Activated CD8-positive, alpha-beta memory T cell treated with anti-CD3 and anti-CD28 coated beads for 24 hours (primary cell): ENCODE data around the gene ASTN2.
"Not testable (repeated sequence)": the region's sequence is repeated elsewhere in the genome, so short reads cannot be mapped to it uniquely, and the experiment has no call there.

ENCODE experiments used
- DNase-seq: peaks from one replicate; pipeline ENCODE4 v3.0.0-alpha.2; 2020

Gene ASTN2

DNA sequence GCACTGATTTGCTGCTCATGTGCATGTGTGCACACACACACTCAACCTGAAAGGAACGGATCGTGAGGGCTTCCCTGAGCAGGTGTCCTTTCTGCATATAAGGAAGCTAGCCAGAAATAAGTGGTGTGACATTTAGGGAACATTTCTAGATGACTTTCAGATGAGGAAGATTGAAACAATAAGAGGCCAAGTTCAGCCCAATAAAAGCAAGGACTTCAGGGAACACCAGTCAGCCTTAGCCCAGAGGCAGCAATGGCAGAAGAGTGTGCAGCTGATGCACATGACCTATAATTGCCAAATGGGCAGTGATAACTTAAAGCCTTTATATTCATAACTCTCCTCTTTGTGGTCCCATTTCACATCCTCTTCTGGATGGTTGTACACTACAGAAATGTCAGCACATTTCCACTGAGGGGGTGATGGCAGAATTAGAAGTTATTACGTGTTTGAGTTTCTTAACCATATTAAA is 472.2 kb downstream of the ASTN2 start:
- DNase-seq, result no peak

DNA sequence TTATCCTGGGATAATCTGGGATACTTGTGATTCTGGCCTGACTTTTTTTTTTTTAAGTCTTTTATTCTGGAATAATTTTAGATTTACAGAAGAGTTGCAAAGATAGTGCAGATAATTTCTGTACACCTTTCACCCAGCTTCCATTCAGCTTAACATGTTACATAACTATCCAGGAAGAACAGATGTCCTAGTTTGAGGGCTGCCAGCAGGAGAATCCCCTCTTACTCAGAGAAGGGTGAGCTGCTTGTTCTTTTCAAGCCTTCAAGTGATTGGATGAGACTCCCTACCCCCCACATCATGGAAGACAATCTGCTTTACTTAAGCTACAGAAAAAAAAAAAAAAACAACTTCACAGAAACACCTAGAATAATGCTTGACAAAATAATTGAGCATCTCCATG is 473.6 kb downstream of the ASTN2 start:
- no peak for DNase-seq

DNA sequence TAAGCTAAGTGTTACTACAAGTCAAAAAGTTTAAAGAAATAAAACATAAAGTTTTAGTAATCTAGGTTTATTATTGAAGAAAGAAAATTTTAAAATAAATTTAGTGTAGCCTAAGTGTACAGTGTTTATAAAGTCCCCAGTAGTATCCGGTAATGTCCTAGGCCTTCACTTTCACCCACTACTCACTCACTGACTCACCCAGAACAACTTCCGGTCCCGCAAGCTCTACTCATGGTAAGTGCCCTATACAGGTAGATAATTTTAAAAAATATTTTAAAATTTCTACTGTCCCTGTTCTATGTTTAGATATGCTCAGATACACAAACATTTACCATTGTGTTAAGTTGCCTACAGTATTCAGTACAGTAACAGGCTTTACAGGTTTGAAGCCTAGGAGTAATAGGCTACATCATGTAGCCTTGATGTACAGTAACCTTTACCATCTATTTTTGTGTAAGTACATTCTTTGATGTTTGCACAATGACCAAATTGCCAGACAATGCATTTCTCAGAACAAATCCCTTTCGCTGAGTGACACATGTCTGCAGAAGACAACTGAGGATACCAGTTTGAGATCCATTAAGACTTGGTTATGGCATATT is 474.1 kb downstream of the ASTN2 start:
- DNase-seq, result no peak

DNA sequence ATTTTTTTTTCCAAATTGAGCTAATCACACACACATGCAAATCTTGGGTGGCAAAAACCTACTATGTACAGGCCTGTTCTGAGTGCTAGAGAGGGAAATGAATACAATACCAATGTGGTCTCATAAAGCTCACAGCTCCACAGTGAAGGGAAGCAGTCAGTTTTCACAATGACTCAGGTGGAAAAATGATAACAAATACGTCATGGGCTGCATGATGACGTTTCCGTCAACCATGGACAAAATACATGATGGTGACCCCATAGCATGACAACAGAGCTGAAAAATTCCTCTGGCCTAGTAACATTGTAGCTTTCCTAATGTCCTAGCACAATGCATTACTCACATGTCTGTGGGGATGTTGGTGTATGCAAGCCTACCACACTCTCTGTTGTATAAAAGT is 475.2 kb downstream of the ASTN2 start:
- DNase-seq, result no peak

DNA sequence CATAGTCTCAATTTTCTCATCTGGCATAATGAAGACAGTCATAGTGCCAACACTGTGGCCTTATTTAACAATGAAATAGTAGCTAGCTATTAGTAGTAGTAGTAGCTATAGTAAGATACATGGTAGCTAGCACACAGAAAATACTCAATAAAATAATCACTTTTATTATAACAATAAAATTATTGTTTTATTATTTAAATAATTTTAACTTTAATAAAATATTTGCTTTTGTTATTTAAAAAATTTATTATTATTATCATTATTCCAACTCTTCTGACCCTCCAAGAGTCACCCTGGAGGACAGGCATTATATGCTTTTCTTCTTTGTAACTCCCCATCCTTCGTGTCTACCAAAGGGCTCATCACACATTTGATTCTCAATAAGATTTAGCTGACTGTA is 475.7 kb downstream of the ASTN2 start:
- DNase-seq, result no peak

DNA sequence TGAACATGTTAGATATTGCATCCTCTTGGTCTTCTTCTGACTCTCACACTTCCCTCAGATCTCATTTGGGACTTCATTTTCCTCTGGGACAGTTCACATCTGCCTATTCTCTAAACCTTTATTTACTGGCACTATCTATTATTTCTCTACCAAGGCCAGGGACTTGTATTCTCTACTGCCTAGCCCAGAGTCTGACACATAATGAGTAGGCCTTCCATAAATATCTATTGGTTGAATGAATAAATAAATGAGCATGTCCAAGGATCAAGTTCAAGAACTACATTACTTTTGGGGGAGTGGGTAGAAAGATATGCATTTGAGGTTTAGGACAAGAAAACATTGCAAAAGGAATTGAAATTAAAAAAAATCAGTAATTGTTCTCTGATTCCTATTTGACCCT is 477.5 kb downstream of the ASTN2 start:
- DNase-seq, result no peak

DNA sequence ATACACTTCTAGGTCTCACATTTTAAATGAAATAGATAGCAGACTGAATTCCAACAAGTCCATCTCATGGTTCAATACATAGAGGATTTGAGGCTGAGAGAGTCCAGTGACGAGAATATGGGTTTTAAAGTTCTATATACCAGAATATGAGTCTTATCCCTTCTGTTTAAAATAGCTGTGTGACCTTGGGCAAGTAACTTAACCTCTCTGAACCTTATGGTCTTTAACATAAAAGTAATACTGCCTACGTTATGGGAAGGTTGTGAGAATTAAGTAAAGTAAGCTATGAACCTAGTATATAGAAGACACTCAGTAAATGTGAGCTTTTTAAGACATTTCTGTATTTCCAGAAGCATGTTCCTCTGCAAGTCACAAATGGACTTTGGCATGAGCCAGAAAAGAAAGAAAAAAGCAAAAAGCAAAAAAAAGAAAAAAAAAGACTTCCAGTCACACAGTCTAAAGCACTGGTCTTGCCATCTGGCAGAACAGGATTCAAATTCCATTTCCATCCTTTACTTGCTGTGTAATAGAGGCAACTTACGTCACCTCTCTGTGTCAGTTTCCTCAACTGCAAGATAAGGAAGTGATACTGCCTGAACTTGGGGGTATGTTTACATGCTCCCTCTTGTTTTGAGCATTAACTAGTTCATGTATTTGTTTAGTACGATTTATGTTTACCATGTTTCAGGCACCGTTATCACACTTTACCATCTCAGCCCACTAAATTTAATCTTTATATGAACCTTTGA is 479.5 kb downstream of the ASTN2 start:
- no peak for DNase-seq

DNA sequence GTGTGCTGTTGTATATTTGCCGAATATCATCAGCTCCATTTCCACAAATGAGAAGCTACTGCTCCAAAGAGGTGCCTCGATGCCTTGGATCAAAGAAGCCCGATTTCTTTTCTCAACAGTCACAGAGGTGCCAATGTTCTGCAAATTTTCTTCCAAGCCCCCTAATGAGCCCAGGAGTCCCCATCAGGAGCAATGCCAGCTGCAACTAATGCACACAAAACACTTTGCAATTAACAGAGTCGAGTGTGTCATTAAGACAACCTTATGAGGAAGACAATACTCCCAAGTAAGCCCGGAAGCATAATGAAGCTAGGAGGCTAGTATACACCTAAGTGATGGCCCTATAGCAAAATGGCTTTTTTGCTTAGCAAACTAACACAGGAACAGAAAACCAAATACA is 480.7 kb downstream of the ASTN2 start:
- DNase-seq, result no peak

DNA sequence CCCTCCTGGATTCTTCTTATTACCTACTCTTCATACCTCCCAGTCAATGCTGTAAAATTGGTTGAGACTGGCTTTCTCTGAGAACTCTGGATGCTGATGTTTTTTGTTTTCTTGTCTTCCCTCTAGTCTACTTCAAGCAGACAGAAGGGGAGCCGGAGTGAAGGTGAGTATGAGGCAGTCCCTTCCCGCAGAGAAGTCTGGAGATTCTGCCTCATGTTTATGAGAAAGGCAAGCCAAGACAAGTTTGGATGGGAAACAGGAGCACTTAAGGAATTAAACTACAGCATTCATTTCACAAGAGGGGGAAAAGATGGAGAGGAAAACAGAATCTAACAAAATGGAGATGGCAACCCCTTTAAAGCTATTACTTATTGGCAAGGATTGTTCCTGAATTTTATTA is 481.6 kb downstream of the ASTN2 start:
- no peak for DNase-seq

DNA sequence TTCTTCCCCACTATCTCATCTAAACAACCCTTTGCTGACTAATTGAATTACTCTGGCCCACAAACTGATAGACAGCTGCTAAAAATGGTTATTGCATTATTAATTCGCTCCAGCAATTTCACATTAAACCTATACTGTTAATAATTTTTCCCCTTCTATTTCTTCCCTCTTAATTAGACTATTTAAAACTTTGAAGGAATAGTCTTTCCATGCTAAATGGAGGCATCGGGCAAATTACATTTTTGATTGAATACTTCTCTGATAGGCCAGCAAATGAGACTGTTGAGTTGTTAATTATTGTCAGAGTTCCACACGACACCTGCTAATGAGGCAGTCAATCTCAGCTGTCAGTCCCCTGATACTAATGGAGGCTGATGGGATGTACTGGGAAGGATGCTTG is 485.2 kb downstream of the ASTN2 start:
- DNase-seq, result no peak

DNA sequence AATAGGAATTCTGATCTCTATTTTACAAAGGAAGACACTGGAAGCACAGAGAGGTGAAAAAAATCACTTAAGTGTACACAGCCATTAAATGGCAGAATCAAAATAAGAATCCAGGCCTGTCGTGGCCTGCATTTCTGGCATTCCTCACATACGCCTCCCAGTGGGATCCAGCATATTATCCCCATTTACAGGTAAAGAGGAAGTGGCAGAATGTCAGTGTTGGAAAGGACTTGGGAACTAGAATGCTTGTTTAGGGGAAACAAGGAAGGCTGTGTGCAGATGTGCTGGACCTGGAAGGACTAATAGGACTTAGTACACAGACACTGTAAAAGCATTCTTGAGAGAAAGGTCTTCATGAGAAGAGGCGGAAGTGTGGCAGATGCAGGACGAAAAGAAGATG is 486.0 kb downstream of the ASTN2 start:
- DNase-seq, result no peak

DNA sequence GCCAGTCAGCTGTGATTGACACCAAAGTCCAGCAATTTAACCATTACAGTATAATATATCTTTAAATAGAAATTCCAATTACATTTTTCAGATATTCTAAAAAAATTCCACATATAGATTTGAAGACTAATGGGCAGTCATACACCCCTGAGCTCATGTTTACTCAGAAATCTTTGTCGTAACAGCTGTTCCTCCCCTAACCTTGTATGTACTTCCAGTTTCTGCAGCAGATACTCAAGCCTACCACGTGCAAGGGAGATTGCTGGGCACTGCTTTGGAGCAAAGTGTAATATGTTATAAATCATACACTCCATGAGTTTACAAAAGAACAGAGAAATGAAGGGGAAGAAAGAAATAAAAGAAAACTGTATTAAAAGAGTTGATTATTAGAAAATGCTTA is 486.6 kb downstream of the ASTN2 start:
- no peak for DNase-seq

DNA sequence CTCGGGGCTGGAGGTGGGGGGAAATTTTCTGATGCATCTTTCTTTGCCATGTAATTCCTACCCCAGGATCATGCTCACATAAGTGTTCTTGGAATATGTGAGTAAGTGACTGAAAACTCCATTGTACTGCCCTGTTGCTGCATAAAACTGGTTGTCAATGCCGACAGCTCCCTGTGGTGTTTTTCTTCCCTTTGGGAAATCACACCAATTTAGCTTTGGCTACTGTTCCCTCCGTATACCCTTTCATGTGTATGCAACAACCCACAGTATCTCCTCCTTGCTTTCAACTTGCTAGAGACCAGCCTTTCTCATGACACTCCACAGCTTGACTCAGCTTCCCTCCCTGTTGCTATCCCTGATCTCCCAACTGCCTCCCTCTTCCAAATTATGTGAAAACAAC is 487.1 kb downstream of the ASTN2 start:
- DNase-seq, result no peak

DNA sequence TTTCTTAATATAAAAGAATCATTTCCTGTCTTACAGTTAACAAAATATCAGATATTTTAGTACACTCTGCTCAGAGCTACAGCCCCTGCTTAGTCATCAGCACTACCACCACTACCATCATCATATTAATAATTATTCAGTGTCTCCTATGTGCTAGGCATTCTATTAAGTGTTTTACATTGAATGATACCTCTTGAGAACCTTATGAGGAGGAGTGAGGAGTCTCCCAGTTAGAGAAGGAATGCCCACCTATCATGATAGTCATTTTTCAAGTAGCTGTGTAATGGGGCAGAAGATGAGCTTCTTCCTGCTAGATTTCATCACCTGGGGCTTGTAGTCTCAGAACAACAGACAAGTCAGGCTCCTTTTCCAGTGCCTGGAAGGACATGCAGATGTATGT is 489.7 kb downstream of the ASTN2 start:
- no peak for DNase-seq

DNA sequence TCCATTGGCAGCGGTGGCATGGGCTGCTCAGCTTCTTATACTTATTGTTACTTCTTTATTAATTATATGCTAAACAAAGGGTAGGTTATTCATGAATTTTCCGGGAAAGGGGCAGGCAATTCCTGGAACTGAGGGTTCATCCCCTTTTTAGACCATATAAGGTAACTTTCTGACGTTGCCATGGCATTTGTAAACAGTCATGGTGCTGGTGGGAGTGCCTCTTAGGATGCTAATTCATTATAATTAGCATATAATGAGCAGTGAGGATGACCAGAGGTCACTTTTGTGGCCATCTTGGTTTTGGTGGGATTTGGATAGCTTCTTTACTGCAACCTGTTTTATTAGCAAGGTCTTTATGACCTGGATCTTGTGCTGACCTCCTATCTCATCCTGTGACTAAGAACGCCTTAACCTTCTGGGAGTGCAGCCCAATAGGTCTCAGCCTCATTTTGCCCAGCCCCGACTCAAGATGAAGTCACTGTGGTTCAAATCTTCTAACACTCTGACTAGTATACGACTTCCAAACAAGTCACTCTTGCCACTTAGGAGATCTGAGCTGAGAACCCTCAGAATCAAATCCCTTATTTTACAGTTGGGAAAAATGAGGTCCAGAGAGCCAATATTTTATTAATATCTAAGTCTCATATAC is 490.3 kb downstream of the ASTN2 start:
- no peak for DNase-seq

DNA sequence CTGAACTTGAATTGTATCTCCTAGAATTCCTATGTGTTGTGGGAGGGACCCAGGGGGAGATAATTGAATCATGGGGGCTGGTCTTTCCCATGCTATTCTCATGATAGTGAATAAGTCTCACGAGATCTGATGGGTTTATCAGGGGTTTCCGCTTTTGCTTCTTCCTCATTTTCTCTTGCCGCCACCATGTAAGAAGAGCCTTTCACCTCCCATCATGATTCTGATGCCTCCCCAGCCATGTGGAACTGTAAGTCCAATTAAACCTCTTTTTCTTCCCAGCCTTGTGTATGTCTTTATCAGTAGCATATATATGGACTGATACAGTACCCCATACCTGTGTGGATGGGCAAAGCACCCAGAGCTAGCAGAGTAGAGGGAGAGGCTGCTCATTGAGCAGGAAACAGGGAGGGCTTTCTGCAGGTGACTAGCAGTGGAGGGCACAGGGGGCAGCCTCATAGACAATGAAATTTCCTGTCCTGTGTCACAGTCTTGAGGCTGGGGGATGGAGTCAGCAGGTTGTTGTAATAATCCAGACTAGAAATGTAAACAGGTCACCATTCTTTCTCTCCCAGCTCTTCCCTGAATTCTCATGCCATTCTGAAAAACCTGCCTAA is 496.9 kb downstream of the ASTN2 start:
- DNase-seq, result not testable (repeated sequence)

DNA sequence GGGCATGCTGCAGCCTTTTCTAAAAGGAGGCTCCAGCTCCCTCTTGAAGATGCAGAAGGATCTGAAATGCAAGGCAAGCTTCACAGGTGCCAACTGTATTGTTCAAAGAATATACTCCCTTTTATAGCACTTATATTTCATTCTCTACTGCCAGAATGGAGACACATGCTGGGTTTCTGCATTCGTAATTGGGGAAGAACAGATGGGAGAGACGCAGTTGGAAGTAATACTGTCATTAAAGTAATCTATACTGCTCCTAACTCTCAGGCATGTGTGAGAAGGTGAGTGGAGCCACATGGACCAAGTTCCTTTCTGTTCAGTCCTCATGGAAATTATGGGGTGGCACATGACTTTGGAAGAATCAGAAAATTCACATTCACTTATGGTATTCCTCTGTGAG is 501.3 kb downstream of the ASTN2 start:
- DNase-seq, result no peak

DNA sequence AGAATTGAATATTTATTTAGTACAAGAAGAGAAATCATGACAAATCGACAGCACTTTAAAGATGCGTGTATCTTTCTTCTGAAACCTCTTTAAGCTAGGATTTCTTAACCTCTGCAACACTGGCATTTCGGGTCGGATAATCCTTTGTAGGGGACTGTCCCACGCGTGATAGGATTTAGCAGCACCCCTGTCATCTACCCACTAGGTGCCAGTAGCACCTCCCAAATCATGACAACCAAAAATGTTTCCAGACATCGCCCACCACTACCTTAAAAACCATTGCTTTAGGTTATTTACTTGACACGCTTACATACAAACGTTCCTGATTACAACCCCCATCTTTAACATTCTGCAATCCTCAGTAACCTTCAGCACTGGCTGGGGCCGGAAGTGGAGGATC is 504.7 kb downstream of the ASTN2 start:
- DNase-seq, result no peak

DNA sequence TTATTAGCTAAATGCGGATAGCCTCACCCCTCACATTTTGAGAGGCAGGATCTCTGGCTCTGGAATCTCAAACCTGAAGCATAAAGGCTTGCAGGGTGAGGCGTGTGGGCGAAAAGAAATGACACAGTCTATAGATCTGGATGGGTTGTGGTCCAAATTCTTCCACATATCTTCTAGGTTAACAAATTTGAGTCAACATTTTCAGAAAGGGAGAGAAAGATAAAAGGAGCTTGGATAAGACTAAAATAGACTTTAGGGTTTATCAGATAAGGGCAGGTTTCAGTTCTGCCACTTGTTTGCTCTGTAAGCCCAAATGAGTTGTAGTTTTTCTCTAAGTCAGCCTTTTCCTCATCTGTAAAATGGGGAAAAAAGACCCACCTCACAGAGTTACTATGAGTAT is 506.9 kb downstream of the ASTN2 start:
- DNase-seq, result no peak

DNA sequence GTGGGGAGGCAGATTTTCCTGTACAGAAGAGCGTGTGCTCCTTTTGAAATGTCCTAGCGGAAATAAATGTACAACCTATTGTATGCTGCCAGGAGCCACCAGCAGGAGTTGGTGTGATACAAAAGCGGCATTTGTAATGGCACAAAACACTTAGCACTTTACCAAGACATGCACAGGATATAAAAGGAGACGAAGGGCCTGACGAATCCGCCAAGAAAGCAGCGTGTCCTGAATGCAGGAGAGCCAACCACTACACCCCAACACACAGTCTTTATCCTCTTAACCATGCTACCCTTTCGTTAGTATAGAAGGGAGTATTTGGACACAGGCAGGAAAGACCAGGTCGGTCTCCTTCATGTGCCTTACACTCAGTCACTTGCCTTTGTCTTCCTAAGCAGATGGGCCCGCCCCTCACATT is 509.7 kb downstream of the ASTN2 start:
- DNase-seq, result no peak

DNA sequence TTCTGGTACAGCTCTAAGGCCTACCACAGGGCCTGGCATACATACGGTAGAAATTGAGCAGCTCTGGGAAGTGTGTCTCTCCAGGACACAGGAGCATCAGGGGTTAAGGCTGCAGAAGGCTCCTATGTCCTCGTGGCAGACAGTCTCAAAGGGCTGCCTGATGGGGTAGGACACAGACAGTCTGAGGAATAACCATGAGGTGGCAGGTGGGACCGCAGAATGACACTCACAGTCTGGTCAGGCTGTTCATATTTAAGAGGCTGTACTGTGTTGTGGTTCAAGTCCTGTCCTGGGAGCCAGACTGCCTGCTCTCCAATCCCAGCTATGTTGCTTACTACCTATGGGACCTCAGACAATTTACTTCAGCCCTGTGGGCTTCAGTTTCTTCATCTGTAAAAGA is 510.7 kb downstream of the ASTN2 start:
- no peak for DNase-seq

DNA sequence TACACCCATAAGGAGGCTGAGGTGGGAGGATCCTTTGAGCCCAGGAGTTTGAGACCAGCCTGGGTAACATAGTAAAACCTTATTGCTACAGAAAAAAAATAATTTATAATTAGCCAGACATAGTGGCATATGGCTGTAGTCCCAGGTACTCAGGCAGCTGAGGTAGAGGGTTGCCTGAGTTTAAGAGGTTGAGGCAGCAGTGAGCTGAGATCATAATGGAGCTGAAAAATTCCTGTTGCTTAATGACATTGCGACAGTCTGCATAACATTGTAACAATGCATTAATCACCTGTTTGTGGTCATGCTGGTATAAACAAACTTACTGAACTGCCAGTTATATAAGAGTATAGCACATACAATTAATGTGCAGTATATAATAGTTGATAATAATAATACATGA is 513.6 kb downstream of the ASTN2 start:
- no peak for DNase-seq

DNA sequence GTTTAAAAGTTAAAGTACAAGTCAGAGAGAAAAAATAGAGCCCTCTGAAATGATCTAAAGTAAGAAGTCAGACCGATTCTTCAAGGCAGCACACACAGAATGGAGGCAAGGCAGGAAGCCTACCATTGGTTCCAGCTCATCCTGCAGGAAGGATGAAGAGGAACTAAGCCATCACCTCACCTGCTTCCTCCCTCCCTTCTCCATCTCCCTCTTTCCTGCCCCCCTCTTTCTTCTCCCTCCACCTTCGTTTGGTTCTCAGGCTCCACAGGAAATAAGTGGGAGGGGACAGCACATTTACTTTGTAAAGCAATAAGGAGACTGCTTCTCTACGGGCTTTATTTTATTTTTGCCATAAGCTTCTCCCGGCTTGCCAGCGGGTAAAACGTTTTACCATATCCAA is 514.3 kb downstream of the ASTN2 start:
- no peak for DNase-seq

DNA sequence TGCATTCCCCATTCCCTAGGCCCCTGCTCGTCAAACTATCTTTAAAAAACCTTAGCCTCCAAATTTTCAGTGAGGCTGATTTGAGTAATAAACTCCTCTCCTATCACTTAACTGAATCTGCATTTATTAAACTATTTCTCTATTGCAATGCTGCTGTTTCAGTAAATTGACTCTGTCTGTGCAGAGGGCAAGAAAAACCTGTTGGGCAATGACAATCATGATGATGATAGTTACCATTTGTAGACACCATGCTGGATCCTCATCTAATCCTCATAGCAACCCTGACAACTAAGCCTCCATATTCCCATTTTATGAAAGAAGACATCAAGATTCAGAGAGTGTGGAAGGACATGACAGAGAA is 514.9 kb downstream of the ASTN2 start:
- no peak for DNase-seq
